SK-N-MC (cell line): ENCODE measurements around the gene GSTM1.

ENCODE experiments used
- FOXP2 ChIP-seq: optimal IDR thresholded peaks from 2 replicates; pipeline ENCODE3; 2011; ENCODE audit warnings: mild to moderate bottlenecking, moderate library complexity; ENCODE audit not compliant: insufficient read depth; ENCODE audit errors: extremely low read length, control extremely low read depth
- POLR2AphosphoS5 ChIP-seq: IDR thresholded peaks from 2 replicates; pipeline ENCODE4 v1.6.1; 2012; ENCODE audit warnings: mild to moderate bottlenecking, low read depth, low read length, borderline replicate concordance

DNA sequence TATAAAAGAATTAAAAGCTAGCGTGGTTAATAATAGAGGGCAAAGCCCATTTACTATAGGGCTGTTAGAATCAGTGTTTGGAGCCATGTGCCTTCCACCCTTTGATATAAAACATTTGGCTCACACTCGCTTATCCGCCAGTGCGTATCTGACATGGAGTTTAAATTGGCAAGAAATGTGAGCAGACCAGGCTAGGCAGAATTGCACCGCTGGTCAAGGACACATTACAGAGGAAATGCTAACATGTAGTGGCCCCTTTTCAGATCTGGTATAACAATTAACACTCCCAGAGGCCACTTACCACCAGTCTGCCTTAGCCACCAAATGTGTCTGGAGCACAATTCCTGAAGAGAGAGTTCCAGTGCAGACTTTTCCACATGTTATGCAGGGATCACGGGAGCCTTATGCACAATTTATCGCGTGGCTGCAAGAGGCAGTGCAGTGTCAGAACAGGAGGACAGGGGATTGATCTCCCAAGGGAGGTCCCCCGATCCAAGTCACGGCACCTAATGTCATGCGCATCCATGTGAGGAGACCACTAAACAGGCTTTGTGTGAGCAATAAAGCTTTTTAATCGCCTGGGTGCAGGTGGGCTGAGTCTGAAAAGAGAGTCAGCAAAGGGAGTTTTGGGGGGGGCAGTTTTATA is 39.2 kb downstream of the GSTM1 start:
- TF ChIP-seq FOXP2, result no peak
- TF ChIP-seq POLR2AphosphoS5, result no peak
